Upper lobe of left lung (tissue), 6 donors: ENCODE results near the gene SUGP1. TPM values are rescaled to one million over a fixed set of nuclear protein-coding genes. Genes with fewer than 3 reads are reported as not detected.

ENCODE experiments used
- ATAC-seq, 2 donors: fragments of 200-7000 bp; cut with Tn5 transposase; one replicate each; pipeline ENCODE4 v1.9.1; 2022; ENCODE audit warnings: mild to moderate bottlenecking in 2 of 2, moderate library complexity in 2 of 2; ENCODE audit not compliant: low FRiP score in 2 of 2
- DNase-seq, 2 donors: peaks; one replicate each; pipeline ENCODE4 v3.0.0-alpha.2; 2019 to 2020
- H3K27ac ChIP-seq, 4 donors: fragments of 200-600 bp; sonication (generic); one replicate each; pipeline ENCODE4 v1.5.1; 2016 to 2019
- H3K27me3 ChIP-seq, 4 donors: fragments of 200-600 bp; sonication (generic); one replicate each; pipeline ENCODE4 v1.5.1; 2017 to 2019
- H3K36me3 ChIP-seq, 4 donors: fragments of 200-600 bp; sonication (generic); one replicate each; pipeline ENCODE4 v1.5.1; 2016 to 2019
- H3K4me1 ChIP-seq, 4 donors: fragments of 200-600 bp; sonication (generic); one replicate each; pipeline ENCODE4 v1.5.1; 2018 to 2019
- H3K4me3 ChIP-seq, 4 donors: fragments of 200-600 bp; sonication (generic); one replicate each; pipeline ENCODE4 v1.5.1; 2017 to 2019; ENCODE audit warnings: mild to moderate bottlenecking in 2 of 4, moderate library complexity in 1 of 4
- H3K9me3 ChIP-seq, 4 donors: fragments of 200-600 bp; sonication (generic); one replicate each; pipeline ENCODE4 v1.5.1; 2018 to 2019
- EP300 ChIP-seq, 4 donors: sonication (generic); formaldehyde crosslinking; IDR thresholded peaks; one replicate each; pipeline ENCODE4 v1.5.1; 2017; ENCODE audit warnings: antibody characterized with exemption in 4 of 4, control low read depth in 2 of 4
- POLR2A ChIP-seq, 4 donors: fragments of 450-650 bp; IDR thresholded peaks; one replicate each; pipeline ENCODE4 v1.5.1; 2016 to 2017; ENCODE audit warnings: antibody characterized with exemption in 4 of 4, mild to moderate bottlenecking in 2 of 4
- POLR2AphosphoS5 ChIP-seq, 2 donors: sonication (generic); formaldehyde crosslinking; IDR thresholded peaks; one replicate each; pipeline ENCODE4 v1.5.1; 2017; ENCODE audit warnings: antibody characterized with exemption in 2 of 2
- WGBS, 2 donors: methylation state at CpG; one replicate each; pipeline ENCODE4 v1.1.5; 2017 to 2018; 5-methylcytosine and 5-hydroxymethylcytosine counted together
- total RNA-seq, 6 donors: library from RNA; depleted of rRNA in 4 of 6; stranded (reverse); fragments of >200 nt in 4 of 6; gene quantifications; one replicate each; pipeline versions ENCODE4 v1.1.0 to v1.2.1, GENCODE V29; 2016 to 2021
- TF ChIP-seq, protein P1 (sequence below), 6 experiments: fragments of 450-650 bp in 4 of 6; fragments of 200-600 bp in 2 of 6; sonication (generic) in 2 of 6; IDR thresholded peaks; one replicate each; pipeline ENCODE4 v1.5.1; 2016 to 2019; ENCODE audit warnings: antibody characterized with exemption in 6 of 6
- donor health status: DM: no; HTN: no; CAD: no; lungs with moderate emphysema.
- donor health status: DM: no; HTN: yes; CAD: no; lungs with severe emphysema.

SUGP1 gene
- total RNA-seq, 6 donors from 2014 or later = 22.6 to 62.9 (median 42.6) TPM

DNA sequence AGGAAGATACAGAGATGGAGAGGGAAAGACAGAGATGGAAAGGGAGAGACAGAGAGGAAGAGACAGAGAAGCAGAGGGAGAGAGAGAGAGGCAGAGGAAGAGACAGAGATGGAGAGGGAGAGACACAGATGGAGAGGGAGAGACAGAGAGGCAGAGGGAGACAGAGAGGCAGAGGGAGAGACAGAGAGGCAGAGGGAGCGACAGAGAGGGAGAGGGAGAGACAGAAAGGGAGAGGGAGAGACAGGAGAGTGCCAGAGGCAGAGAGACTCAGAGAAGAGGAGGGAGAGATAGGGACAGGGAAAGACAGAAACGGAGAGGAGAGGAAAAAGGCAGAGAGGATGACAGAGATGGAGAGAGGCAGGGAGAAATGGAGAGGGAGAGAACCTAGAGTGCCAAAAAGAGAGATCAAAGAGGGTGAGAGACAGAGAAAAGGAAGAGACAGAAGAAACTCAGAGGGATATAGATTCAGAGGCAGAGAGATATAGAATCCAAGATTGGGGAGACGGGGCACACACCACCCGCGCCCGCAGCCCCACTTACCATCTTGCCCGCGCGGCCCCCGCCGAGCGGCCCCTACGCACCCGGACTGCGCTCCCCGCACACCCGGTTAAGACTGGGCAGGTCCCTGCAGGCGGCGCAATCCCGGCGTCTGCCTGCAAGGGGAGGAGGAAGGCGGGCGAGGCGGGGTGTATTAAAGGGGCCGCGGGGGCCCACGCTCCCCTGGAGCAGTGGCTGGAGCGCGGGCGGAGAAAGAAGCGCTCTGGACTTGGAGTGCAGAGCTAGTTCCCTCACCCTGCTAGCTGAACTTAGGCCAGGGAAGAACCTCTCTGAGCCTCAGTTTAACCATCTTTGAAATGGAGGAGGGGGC lies 57.9 kb downstream of the SUGP1 start:
- ATAC-seq = no peak
- Histone ChIP-seq H3K4me3 (no peak overlapping the region), H3K27me3 (peaks cover 0 to 23% (median 9%) of the 10 kb centered on the region in 4 donors), H3K27ac (no peak overlapping the region), H3K9me3 (peaks cover 0 to 4% (median 0%) of the 10 kb centered on the region in 4 donors), H3K36me3 (no peaks in the 10 kb centered on the region), H3K4me1 (peaks cover 0 to 10% (median 7%) of the 10 kb centered on the region in 4 donors)
- DNase-seq = no peak
- no peak for TF ChIP-seq POLR2AphosphoS5 (IDR thresholded peaks at IDR 0.05)
- TF ChIP-seq, protein P1, sequence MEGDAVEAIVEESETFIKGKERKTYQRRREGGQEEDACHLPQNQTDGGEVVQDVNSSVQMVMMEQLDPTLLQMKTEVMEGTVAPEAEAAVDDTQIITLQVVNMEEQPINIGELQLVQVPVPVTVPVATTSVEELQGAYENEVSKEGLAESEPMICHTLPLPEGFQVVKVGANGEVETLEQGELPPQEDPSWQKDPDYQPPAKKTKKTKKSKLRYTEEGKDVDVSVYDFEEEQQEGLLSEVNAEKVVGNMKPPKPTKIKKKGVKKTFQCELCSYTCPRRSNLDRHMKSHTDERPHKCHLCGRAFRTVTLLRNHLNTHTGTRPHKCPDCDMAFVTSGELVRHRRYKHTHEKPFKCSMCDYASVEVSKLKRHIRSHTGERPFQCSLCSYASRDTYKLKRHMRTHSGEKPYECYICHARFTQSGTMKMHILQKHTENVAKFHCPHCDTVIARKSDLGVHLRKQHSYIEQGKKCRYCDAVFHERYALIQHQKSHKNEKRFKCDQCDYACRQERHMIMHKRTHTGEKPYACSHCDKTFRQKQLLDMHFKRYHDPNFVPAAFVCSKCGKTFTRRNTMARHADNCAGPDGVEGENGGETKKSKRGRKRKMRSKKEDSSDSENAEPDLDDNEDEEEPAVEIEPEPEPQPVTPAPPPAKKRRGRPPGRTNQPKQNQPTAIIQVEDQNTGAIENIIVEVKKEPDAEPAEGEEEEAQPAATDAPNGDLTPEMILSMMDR (IDR thresholded peaks at IDR 0.05) = no peak
- no peak for TF ChIP-seq EP300 (IDR thresholded peaks at IDR 0.05)
- TF ChIP-seq POLR2A (IDR thresholded peaks at IDR 0.05) = no peak
- 4 to 6% methylated on average over 17 to 18 of the region's 31 CpGs for WGBS, 2 donors

DNA sequence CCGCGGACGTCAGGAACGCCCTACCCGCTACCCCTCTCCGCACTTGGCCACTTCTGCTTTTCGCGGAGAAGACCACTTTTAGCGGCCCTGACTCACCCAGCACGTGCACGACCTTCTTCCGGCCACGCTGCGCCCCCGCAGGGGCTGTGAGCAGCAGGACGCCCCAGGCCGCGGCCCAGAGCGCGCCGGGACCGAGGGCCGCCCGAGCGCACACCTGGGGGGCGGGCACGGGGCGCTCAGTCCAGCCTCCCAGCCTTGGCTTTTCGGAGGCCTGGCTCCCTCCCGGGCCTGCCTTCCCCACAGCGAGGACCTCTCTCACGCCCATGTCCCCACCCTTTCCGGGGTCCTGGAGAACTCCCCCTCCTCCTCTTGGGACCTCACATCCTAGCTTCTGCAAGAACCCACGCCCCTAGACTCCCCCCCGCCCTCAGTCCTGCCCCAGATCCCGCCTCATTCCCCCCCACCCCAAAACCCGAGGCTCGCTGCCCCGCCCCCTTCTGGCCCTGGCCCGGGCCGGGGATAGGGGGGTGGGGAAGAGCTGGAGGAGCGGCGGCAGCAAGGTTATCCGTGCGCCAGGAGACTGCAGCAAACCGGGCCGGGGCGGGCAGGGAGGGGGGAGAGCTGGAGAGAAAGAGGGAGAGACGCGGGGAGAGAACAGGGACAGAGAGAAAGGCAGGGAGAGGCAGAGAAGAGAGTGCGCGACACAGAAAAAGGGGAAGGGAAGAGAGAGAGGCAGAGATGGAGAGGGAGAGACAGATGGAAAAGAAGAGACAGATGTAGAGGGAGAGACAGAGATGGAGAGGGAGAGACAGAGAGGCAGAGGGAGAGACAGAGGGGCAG lies 58.7 kb downstream of the SUGP1 start:
- Histone ChIP-seq H3K4me1 (peaks cover 0 to 10% (median 7%) of the 10 kb centered on the region in 4 donors), H3K27ac (no peak overlapping the region), H3K9me3 (peaks cover 0 to 4% (median 0%) of the 10 kb centered on the region in 4 donors), H3K36me3 (no peaks in the 10 kb centered on the region), H3K27me3 (peaks cover 0 to 23% (median 9%) of the 10 kb centered on the region in 4 donors), H3K4me3 (peak overlapping the region in 3 of 4 donors; percentile 9 to 22 (median 21))
- WGBS, 2 donors = 3 to 9% methylated on average over 21 to 46 of the region's 52 CpGs
- peak in 1 of 2 donors; percentile 14 for ATAC-seq
- TF ChIP-seq, protein P1 (IDR thresholded peaks at IDR 0.05) = no peak
- no peak for TF ChIP-seq EP300 (IDR thresholded peaks at IDR 0.05)
- TF ChIP-seq POLR2AphosphoS5 (IDR thresholded peaks at IDR 0.05) = no peak
- no peak for TF ChIP-seq POLR2A (IDR thresholded peaks at IDR 0.05)
- no peak for DNase-seq

DNA sequence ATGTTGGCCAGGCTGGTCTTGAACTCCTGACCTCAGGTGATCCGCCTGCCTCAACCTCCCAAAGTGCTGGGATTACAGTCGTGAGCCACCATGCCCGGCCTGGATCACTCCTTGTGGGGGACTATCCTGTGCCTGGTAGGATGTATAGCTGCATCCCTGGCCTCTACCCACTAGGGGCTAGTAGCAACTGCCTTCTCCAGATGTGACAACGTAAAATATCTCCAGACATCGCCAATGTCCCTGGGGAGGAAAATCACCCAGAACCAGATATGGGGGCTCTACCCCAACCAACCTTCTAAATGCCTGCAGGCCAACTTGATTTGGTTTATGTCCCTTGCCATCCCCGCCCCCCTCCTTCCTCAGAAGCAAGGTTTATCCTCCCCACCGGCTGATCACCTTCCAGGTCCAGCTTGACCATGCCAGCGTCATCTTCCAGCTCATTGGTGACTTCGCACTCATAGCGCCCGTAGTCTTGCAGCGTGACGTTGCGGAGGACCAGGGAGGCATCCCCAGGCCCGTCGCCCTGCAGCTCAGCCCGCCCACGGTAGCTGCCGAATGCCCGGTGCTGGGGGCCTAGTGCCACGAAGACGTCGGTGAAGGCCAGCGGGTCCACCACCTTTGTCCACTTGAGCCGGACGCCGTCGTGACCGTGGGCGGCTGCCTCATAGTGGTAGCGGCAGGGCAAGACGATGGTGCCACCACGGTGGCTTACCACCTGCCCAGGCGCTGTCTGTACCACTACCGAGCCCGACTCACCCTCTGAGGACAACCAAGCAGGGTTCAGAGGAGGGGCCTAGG lies 59.7 kb downstream of the SUGP1 start:
- 64 to 78% methylated on average over 6 to 24 of the region's 36 CpGs for WGBS, 2 donors
- Histone ChIP-seq H3K36me3 (no peaks in the 10 kb centered on the region), H3K27ac (no peak overlapping the region), H3K27me3 (peaks cover 0 to 23% (median 9%) of the 10 kb centered on the region in 4 donors), H3K4me3 (no peak overlapping the region), H3K4me1 (peaks cover 0 to 10% (median 7%) of the 10 kb centered on the region in 4 donors), H3K9me3 (peaks cover 0 to 4% (median 0%) of the 10 kb centered on the region in 4 donors)
- TF ChIP-seq EP300 (IDR thresholded peaks at IDR 0.05) (no peak), POLR2AphosphoS5 (IDR thresholded peaks at IDR 0.05) (no peak), POLR2A (IDR thresholded peaks at IDR 0.05) (no peak)
- TF ChIP-seq, protein P1 (IDR thresholded peaks at IDR 0.05) = no peak
- ATAC-seq (no peak), DNase-seq (no peak)

DNA sequence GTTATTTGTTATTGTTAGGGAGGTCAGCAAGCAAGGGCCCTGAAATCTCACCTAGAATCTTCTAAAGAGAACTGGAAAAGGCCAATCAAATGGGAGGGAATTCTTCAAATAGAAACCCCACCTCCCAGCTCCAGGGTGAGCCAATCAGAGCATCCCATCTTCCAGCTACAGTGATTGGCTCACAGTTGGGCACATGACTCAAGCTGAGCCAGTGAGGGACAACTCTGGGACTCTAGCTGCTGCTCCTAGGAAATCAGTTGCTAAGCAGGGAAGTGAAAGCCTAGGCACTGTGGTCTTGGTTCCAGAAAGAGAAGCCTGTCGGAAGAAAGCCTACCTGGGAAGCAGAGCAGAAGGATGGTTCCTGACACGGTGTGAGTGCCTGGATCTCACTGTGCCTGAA lies 60.6 kb downstream of the SUGP1 start:
- Histone ChIP-seq H3K36me3 (no peaks in the 10 kb centered on the region), H3K4me3 (no peak overlapping the region), H3K4me1 (peaks cover 0 to 10% (median 7%) of the 10 kb centered on the region in 4 donors), H3K27ac (no peak overlapping the region), H3K27me3 (peaks cover 0 to 23% (median 9%) of the 10 kb centered on the region in 4 donors), H3K9me3 (peaks cover 0 to 4% (median 0%) of the 10 kb centered on the region in 4 donors)
- ATAC-seq (no peak), DNase-seq (no peak)
- TF ChIP-seq, protein P1 (IDR thresholded peaks at IDR 0.05) = no peak
- TF ChIP-seq POLR2A (IDR thresholded peaks at IDR 0.05) = no peak
- no peak for TF ChIP-seq POLR2AphosphoS5 (IDR thresholded peaks at IDR 0.05)
- TF ChIP-seq EP300 (IDR thresholded peaks at IDR 0.05) = no peak
- 59 to 71% methylated on average over 2 of the region's 2 CpGs for WGBS, 2 donors
